ENCODE data around the gene PDE8B.

The PDE8B gene

GRCh38 chr5:77186652-77187370 lies 23.7 kb upstream of the PDE8B start:
- no peak for DNase-seq (ENCODE audit: low read depth)

DNA sequence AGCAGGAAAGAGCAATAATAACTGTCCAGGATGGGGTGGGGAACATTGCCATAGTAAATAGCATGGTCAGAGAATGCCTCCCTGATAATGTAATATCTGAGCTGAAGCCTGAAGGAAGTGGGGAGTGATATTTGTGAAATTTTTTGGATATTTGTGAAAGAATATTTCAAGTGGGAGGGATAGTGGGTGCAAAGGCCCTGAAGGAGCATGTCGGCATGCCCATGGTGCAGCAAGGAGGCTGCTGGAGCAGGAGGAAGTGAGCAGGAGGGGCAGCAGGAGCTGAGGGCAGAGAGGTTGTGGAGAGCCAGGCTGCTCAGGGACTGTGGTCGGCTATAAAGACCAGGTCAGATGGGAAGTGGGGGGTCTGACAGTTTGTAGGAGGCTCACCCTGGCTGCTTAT lies 21.1 kb upstream of the PDE8B start:
- no peak for DNase-seq (ENCODE audit: low read depth)

- DNase-seq (ENCODE audit: low read depth), result no peak
Observed at GRCh38 chr5:77192441-77193050, 17.9 kb upstream of the PDE8B start.

- DNase-seq (ENCODE audit: low read depth), result no peak
Observed at GRCh38 chr5:77194762-77195161, 15.7 kb upstream of the PDE8B start.

- no peak for DNase-seq (ENCODE audit: low read depth)
Observed at GRCh38 chr5:77197840-77198554, 12.5 kb upstream of the PDE8B start.

GRCh38 chr5:77200663-77201062 lies 9.8 kb upstream of the PDE8B start:
- DNase-seq (ENCODE audit: low read depth), result no peak

DNA sequence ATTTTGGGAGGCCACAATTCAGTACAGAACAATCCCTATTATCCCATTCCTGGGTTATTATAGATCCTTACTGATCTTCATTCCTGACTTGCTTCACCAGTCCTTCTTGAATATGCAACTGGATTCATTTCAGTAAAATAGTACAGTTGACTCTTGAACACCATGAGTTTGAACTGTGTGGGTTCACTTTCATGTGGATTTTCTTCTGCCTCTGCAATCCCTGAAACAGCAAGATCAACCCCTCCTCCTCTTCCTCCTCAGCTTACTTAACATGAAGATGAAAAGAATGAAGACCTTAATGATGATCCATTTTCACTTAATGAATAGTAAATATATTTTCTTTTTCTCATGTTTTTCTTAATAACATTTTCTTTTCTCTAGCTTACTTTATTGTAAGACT lies 8.3 kb upstream of the PDE8B start:
- DNase-seq (ENCODE audit: low read depth), result no peak

- no peak for DNase-seq (ENCODE audit: low read depth)
Observed at GRCh38 chr5:77204967-77205366, 5.5 kb upstream of the PDE8B start.

GRCh38 chr5:77208507-77209163 lies 1.8 kb upstream of the PDE8B start:
- DNase-seq (ENCODE audit: low read depth), result no peak

DNA sequence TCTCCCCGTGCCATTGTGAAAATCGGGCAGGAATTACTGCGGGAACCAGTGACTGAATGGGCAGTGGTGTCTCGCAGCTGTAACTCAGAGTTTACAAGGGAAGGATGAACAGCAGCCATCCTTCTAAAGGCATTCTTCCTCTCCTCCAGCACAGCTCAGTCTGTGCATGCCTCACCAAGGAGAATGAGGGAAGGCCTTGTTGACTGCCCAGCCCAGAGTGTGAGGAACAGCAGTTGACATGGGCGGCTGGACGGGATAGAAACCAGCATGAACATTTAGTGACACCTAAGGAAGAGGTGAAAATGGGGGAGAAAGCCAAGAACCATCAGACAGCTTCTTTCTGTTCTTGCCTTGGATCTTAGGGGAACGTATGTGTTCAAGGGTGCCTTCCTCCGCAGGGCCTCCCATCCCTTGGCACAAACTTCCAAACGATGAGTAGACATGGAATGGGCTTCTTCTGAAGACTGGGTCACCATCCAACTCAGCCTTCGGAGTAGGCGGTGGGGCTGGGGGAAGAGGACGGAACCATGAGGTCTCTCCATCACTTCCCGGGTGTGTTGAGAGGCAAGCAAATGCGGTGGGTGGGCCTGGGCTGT lies 887 bp upstream of the PDE8B start:
- DNase-seq (ENCODE audit: low read depth), result no peak

DNA sequence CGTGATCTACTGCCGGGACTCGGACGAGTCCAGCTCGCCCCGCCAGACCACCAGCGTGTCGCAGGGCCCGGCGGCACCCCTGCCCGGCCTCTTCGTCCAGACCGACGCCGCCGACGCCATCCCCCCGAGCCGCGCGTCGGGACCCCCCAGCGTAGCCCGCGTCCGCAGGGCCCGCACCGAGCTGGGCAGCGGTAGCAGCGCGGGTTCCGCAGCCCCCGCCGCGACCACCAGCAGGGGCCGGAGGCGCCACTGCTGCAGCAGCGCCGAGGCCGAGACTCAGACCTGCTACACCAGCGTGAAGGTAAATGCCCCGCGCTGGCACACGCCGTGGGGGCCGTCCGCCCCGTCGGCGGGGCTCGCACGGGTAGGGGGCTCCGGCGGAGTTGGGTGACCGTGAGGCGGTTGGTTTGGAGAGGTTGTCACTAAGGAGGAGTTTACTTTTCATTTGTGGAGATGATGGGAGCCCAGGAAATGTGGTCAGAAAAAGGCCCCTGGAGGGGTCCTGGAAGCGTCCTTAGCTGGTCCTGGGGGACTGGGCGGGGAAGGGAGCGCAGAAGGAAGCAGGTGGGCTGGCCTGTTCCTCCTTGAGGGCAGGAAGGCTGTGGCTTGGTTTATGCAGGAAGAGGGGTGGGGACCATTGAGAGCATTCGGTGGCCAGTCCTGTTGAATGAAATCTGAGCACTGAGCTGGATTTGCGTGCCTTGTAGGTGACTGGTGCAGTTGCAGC lies 647 bp downstream of the PDE8B start:
- no peak for DNase-seq (ENCODE audit: low read depth)

DNA sequence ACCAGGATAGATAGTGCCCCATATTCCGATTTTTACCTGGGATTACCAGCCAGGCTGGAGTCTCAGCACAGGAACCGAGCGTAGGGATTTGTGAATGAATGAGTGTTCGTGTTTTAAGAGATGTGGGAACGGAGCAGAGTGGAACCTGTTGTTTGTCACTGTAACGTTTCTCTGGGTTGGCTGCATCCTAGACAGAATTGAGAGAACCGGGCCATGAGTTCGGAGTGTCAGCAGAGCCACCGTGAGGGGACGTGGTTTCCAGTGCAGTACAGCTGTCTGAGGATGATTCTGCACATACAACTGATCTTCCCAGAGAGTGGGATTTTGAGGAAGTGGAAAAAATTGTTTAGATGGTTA lies 1.2 kb downstream of the PDE8B start:
- DNase-seq (ENCODE audit: low read depth), result no peak

GRCh38 chr5:77213601-77214000 lies 3.1 kb downstream of the PDE8B start:
- no peak for DNase-seq (ENCODE audit: low read depth)

GRCh38 chr5:77214151-77214550 lies 3.7 kb downstream of the PDE8B start:
- no peak for DNase-seq (ENCODE audit: low read depth)

GRCh38 chr5:77218263-77218662 lies 7.8 kb downstream of the PDE8B start:
- DNase-seq (ENCODE audit: low read depth), result no peak

GRCh38 chr5:77221115-77221514 lies 10.6 kb downstream of the PDE8B start:
- no peak for DNase-seq (ENCODE audit: low read depth)

- DNase-seq (ENCODE audit: low read depth), result no peak
Observed at GRCh38 chr5:77222722-77223121, 12.2 kb downstream of the PDE8B start.

DNA sequence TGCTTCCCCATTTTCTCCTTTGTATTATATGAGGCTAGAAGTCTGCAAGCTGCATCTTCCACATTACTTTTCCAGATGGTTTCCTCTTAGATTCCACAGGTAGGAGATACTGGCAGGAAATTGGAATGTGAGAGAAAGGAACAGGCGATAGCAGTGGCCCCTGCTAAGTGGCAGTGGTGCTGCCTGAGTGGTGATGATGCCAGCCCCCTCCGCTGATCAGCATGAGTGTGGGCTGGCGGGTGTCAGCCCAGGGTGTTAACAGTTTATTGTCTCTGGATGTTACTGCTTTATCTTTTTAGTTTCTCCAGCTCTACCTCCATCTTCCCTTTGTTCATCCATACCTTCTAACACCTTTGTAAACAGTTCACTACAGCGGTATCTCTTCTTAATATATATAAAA lies 13.2 kb downstream of the PDE8B start:
- no peak for DNase-seq (ENCODE audit: low read depth)

DNA sequence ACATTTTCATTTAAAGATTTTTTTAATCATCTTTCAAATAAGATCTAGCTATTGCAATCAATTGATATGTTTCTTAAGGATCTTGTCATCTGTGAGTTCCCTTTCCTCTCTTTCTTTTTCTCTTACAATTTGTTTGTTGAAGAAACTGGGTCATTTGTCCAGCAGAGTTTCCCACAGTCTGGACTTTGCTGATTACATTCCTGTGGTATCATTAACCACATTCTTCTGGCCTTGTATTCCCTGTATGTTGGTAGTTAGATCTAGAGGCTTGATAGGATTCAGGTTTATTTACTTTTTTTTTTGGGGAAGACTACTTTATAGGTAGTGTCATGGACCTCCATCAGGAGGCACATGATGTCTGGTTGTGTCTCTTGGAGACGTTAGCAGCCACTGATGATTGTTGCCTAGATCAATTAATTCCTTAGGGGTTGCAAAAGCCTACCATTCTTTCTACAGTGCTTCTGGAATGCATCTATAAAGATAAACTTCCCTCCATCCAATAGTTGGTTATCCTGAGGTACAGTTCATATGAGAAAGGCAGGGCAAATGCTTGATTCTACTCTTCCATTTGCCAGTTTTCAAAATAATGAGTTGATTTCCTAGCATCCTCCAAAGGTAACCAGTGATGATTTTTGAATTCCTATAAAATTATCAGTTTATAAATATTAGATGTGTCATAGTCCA lies 14.3 kb downstream of the PDE8B start:
- DNase-seq (ENCODE audit: low read depth), result no peak

DNA sequence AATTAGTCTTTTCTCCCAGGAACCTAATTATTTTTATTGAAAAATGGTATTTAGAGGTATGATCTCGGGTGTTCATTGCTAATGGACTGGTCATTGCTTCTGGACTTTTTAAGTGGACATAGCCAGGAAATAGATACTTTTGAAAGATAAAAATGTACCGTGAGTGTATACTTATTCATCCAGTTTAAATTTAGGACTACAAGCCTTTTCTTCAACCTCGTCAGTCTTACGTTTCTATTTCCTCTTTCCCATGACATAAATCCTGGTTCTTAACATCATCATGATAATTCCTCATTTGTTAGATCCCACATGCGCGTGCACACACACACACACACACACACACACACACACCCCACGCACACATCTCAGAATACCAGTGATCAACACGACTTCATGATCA lies 15.1 kb downstream of the PDE8B start:
- DNase-seq (ENCODE audit: low read depth), result no peak

DNA sequence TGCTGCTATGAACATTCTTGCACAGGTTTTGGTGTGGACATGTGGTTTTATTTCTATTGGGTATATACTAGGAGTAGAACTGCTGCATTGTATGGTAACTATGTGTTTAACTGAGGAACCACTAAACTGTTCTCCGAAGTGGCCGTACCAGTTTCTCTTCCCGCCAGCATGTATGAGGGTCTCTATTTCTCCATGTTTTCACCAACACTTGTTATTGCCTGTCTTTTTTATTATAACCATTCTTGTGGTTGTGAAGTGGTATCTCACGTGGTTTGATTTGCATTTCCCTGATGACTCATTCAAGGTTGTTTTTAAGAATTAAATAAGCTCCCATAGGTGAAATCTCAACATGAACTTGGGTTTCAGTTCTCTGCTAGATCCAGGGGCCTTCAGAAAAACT lies 19.4 kb downstream of the PDE8B start:
- no peak for DNase-seq (ENCODE audit: low read depth)

All from stimulated activated CD8-positive, alpha-beta memory T cell treated with anti-CD3 and anti-CD28 coated beads, Interleukin-7, amount 100 ng/mL, for 24 hours (primary cell).